HG02884 (cell line): ENCODE data around the gene RNF166.
A peak's percentile ranks its signal among the peaks of the same experiment; 100 is the strongest.

Experiments used
- ATAC-seq: cut with Tn5 transposase; IDR thresholded peaks from one replicate; pipeline ENCODE4 v1.9.1; 2021; ENCODE audit warnings: mild to moderate bottlenecking, moderate library complexity; ENCODE audit not compliant: unreplicated experiment

RNF166 gene

DNA sequence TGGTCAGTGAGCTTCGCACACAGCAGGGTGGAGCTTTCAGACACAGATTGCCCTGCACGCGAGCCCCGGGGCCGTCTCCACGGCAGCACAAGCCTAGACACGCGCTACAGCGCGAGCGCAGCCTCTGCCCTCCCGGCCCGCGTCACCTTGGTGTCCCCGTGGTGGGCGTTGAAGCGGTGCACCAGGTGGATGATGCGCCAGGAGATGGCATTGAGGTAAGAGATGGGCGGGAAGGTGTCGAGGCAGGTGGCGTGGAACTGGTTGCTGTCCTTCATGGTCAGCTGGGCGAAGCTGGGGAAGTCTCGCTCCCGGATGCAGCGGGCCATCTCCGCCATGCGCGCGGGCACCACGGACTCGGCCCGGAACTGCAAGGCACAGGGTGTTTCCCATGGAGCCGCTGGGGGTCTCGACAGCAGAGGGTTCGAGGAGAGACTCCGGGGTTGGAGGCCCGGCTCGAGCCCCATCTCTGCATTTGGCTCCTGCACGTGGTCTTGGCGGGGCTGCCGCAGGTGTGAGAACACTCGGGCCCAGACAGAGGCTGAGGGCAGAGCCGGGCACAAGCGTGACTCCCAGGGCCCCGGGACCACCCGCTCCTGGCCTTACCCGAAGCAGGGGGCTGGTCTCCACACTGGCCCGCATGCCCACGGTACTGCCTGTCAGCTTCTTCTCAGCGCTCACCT is 51.0 kb downstream of the RNF166 start:
- no peak for ATAC-seq

- no peak for ATAC-seq
Observed at GRCh38 chr16:88654363-88655052, 51.7 kb downstream of the RNF166 start.

DNA sequence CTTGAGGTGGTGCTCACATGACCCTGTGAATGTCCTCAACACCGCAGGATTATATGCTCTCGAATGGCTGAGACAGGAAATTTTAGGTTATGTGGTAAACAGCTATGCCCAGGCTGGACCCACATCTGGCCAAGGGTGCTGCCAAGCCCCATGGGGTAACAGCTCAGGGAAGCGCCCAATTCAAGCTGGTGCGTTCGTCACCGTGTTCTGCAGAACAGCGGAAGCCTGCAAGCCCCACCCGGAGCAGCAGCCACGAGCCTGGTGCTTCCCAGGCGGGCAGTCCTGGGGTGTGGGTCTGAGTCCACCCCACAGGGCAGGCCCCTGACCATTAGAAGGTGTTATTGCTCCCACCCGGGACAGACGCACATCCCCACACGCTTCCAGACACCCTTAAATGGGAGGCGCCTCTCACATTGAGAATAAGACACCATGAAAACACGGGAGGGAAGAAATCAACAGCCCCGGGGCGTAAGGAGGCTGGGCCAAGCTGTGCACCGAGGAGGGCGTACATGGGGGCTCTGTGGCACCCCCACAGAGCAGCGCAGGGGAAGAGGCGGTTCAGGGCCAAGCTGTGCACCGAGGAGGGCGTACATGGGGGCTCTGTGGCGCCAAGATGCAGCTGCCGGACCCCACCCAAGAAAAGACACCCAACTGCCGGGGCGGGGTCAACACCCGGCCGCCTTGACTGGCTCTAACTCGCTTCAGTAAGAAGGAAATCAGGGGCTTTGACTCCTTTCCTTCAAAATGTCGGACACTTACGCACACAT is 52.4 kb downstream of the RNF166 start:
- no peak for ATAC-seq

DNA sequence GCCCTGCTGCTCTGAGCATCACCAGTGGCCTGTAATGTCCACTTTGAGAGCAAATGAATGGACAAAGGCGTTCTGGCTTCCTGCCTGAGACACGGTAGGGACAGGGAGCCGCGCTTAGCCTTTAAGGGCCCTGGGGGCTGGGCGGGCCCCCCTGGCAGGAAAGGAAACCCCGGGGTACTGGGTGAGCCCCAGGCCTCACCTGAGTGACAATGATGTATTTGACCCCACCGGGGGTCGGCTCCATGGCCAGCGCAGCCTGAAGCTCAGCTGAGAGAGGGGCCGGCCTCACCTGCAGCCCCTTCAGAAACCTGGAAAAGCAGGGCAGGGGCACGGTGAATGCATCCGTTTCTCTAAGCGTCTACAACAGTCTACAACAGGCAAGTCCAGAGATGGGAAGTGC is 53.1 kb downstream of the RNF166 start:
- ATAC-seq: no peak

- no peak for ATAC-seq
Observed at GRCh38 chr16:88652762-88653063, 53.5 kb downstream of the RNF166 start.

- ATAC-seq: no peak
Observed at GRCh38 chr16:88651989-88652761, 54.0 kb downstream of the RNF166 start.

DNA sequence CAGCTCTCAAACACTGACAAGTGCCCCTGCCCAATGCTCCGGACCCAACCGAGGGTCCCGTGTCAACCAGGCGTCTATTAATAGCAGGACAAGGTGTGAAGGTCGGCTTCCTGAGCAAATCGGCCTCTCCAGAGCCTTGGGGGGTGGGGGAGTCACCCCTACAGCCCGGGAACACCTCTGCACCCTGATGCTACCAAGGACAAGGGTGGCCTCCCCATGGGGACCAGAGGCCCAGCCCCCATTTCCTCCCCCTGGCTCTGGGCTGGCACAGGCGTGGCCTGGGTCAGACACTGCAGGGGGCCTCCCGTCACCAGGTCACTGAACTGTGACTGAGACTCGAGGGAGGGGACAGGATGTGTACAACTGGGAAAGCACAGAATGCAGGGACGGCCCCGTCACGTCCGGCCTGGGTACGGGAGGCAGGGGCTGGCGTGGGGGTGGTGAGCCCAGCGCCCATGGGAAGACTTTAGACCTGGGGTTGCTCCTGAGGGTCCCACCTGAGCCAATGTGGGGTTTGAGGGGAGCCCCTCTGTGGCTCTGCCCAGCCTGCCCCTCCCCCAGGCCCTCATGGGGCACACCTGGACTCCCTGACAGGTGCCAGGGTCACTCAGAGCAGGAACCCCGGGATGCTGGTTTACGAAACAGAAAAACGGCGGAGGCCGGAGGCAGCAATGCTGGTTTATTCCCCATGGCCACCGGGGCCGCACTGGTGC is 54.8 kb downstream of the RNF166 start:
- ATAC-seq: peak; percentile 72

GRCh38 chr16:88650749-88651275 is 55.4 kb downstream of the RNF166 start, which contains the start of gene CYBA:
TSS of gene CYBA (minus strand) at chr16:88651053. CDS start at chr16:88651013, 40 bp downstream.
- ATAC-seq: peak; percentile 69

GRCh38 chr16:88649924-88650748 is 56.1 kb downstream of the RNF166 start:
- ATAC-seq: no peak

- ATAC-seq: no peak
Observed at GRCh38 chr16:88649195-88649923, 56.8 kb downstream of the RNF166 start.

DNA sequence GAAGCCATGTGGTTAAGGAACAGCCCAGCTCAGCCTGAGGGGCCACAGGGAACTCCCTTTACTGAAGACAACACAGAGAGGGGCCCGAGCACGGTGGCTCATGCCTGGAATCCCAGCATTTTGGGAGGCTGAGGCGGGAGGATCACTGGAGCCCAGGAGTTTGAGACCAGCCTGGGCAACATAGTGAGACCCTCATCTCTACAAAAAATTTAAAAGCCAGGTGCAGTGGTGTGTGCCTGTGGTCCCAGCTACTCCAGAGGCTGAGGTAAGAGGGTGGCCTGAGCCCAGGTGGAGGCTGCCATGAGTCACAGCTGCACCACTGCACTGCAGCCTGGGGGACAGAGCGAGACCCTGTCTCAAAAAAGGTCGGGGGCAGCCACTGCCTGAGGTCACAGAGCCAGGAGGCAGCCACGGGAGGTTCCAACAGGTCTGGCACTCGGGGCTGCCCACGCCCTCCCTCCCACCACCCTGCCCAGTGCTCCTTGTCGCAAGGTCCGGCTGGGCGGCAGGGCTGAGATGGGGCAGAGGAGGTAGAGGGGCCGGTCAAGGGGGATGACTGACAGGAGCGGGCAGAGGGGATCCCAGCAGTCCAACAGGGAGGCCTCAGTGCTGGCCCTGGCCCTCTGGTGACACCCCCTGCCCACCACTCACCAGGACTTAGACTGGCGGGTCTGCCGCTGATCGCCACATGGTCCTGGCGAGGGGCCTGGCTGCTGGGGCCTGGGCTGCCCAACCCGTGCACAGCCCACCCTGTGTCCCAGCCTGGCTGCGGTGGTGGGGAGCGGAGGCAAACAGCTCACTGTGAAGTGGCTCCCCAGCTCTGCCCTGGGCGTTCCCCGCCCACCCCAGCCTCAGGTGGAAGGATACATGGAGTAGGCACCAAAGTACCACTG is 58.8 kb downstream of the RNF166 start:
- no peak for ATAC-seq
